ENCODE measurements around the gene SEPHS2.

DNA sequence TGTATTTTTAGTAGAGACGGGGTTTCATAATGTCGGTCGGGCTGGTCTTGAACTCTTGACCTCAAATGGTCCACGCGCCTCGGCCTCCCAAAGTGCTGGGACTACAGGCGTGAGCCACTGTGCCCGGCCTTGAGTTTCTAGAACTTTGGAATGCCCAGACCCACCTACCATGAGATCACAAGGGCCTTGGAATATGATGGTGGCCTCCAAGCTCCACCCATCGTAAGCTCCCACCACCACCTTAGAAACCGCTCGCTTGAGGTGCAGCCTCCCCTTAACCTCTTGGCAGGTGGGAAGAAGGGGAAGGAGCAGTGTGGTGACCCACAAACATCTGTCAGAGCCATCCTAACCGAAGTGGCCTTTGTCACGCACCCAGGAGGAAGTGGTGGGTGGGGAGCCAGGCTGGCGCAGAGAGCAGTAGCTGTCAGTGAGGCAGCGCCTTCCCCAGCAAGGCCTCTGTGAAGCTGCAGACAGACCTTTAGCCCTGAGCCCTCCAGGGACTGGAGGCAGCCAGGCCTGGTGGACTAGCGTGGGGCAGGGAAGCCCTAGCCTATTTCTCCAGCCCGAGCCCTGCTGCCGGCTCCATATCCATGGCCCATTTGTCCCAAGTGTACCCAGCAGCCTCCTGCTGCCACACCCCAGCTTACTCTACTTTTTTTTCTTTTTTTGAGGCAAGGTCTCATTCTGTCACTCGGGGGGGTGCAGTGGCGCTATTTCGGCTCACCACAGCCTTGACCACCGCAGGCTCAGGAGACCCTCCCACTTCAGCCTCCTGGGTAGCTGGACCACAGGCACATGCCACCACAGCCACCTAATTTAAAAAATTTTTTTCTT lies 13.1 kb upstream of the SEPHS2 start:
- TF ChIP-seq, protein P1, sequence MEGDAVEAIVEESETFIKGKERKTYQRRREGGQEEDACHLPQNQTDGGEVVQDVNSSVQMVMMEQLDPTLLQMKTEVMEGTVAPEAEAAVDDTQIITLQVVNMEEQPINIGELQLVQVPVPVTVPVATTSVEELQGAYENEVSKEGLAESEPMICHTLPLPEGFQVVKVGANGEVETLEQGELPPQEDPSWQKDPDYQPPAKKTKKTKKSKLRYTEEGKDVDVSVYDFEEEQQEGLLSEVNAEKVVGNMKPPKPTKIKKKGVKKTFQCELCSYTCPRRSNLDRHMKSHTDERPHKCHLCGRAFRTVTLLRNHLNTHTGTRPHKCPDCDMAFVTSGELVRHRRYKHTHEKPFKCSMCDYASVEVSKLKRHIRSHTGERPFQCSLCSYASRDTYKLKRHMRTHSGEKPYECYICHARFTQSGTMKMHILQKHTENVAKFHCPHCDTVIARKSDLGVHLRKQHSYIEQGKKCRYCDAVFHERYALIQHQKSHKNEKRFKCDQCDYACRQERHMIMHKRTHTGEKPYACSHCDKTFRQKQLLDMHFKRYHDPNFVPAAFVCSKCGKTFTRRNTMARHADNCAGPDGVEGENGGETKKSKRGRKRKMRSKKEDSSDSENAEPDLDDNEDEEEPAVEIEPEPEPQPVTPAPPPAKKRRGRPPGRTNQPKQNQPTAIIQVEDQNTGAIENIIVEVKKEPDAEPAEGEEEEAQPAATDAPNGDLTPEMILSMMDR (IDR thresholded peaks at IDR 0.05), result no peak
- TF ChIP-seq TEAD4 (CRISPR knock-in tag; IDR thresholded peaks at IDR 0.05) (no peak), CREB1 (CRISPR knock-in tag; IDR thresholded peaks at IDR 0.05) (no peak)
- TF ChIP-seq, protein P2, sequence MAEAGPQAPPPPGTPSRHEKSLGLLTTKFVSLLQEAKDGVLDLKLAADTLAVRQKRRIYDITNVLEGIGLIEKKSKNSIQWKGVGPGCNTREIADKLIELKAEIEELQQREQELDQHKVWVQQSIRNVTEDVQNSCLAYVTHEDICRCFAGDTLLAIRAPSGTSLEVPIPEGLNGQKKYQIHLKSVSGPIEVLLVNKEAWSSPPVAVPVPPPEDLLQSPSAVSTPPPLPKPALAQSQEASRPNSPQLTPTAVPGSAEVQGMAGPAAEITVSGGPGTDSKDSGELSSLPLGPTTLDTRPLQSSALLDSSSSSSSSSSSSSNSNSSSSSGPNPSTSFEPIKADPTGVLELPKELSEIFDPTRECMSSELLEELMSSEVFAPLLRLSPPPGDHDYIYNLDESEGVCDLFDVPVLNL (CRISPR knock-in tag; IDR thresholded peaks at IDR 0.05; ENCODE audit: borderline replicate concordance, low read depth), result no peak
